Measurements from ENCODE around the gene CXCL6.

Gene CXCL6

GRCh38 chr4:73822389-73822788 is 14.1 kb upstream of the CXCL6 start:
- TF ChIP-seq, protein P1, sequence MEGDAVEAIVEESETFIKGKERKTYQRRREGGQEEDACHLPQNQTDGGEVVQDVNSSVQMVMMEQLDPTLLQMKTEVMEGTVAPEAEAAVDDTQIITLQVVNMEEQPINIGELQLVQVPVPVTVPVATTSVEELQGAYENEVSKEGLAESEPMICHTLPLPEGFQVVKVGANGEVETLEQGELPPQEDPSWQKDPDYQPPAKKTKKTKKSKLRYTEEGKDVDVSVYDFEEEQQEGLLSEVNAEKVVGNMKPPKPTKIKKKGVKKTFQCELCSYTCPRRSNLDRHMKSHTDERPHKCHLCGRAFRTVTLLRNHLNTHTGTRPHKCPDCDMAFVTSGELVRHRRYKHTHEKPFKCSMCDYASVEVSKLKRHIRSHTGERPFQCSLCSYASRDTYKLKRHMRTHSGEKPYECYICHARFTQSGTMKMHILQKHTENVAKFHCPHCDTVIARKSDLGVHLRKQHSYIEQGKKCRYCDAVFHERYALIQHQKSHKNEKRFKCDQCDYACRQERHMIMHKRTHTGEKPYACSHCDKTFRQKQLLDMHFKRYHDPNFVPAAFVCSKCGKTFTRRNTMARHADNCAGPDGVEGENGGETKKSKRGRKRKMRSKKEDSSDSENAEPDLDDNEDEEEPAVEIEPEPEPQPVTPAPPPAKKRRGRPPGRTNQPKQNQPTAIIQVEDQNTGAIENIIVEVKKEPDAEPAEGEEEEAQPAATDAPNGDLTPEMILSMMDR (conservative IDR thresholded peaks at IDR 0.05; ENCODE audit: control insufficient read depth, insufficient read depth, low read depth, low read length), result no peak
- DNase-seq (ENCODE audit: low read depth), result peak; percentile 60
- H3K4me3 ChIP-seq (ENCODE audit: control insufficient read depth, low read depth, low read length), result no peak overlapping the region

DNA sequence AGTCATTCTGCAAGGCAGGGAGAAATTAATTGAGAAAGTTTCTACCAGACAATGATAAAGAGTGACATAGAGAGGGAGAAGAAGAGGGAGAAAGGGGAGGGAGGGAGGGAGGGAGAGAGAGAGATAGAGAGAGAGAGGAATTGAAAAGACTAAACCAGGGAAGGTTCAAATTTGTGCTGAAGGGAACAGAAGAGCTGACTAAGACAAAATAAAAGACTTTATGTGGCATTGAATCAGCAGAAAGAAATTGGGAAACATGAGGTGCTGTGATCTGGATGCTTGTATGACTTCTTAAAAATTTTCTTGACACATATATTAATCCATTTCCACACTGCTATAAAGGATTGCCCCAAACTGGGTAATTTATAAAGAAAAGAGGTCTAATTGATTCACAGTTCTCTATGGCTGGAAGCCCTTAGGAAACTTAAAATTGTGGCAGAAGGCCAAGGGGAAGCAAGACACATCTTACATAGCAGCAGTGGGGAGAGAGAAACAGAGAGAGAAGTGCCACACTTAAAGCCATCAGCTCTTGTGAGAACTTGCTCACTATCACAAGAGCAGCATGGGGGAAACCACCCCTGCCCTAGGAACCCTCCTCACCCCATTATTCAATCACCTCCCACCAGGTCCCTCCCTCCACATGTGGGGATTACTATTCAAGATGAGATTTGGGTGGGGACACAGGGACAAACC is 13.5 kb upstream of the CXCL6 start:
- TF ChIP-seq, protein P1 (conservative IDR thresholded peaks at IDR 0.05; ENCODE audit: control insufficient read depth, insufficient read depth, low read depth, low read length), result no peak
- DNase-seq (ENCODE audit: low read depth), result peak; percentile 50
- no peak overlapping the region for H3K4me3 ChIP-seq (ENCODE audit: control insufficient read depth, low read depth, low read length)

GRCh38 chr4:73823760-73824159 is 12.7 kb upstream of the CXCL6 start:
- H3K4me3 ChIP-seq (ENCODE audit: control insufficient read depth, low read depth, low read length), result no peak overlapping the region
- DNase-seq (ENCODE audit: low read depth), result no peak
- TF ChIP-seq, protein P1 (conservative IDR thresholded peaks at IDR 0.05; ENCODE audit: control insufficient read depth, insufficient read depth, low read depth, low read length), result no peak

DNA sequence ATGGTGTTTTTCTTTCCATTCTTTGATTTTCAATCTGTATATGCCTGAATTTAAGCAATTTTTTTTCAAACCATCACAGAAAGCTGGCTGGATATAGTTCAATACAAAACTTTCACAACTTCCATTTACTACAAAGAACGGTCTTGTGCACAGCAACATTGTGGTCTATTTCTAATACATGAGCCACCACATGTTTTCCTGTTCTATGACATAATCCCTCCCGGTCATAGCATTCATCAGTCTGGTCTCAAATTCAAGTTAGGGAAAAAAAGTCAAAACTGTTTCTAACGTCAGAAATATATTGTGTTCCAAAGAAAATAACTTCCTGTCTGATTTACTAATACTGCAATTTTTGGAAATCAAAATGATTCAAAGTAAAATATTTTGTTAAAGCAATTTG is 7.5 kb upstream of the CXCL6 start:
- no peak overlapping the region for H3K4me3 ChIP-seq (ENCODE audit: control insufficient read depth, low read depth, low read length)
- TF ChIP-seq, protein P1 (conservative IDR thresholded peaks at IDR 0.05; ENCODE audit: control insufficient read depth, insufficient read depth, low read depth, low read length), result no peak
- peak; percentile 81 for DNase-seq (ENCODE audit: low read depth)

GRCh38 chr4:73831569-73831968 is 4.9 kb upstream of the CXCL6 start:
- no peak overlapping the region for H3K4me3 ChIP-seq (ENCODE audit: control insufficient read depth, low read depth, low read length)
- TF ChIP-seq, protein P1 (conservative IDR thresholded peaks at IDR 0.05; ENCODE audit: control insufficient read depth, insufficient read depth, low read depth, low read length), result no peak
- DNase-seq (ENCODE audit: low read depth), result no peak

DNA sequence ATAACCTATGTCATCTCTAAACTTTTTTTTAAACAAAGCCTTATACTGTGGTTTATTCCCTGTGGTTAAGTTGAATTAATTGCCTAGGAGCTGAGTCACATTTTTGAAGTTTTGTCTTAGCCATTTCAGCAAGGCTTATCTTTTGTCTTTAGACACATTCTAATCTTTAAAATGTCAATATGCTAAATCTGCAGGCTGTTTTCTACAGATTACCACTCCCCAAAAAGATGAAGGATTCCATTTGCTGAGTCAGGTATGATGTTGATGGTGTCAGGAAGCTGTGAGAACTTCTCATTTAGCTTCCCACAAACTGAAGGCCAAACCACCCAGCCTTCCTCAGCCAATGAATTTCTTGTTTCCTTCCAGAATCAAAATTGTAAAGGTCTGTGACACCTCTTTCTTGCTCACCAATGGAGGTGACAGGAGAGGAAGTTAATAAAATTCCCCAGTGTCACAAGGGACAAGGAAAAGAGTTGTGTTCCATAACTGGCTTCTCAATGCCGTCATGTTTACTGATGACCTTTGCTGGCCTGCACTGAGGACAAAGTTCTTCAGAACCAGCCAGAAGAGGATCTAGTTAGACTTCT is 3.7 kb upstream of the CXCL6 start:
- peak; percentile 68 for DNase-seq (ENCODE audit: low read depth)
- TF ChIP-seq, protein P1 (conservative IDR thresholded peaks at IDR 0.05; ENCODE audit: control insufficient read depth, insufficient read depth, low read depth, low read length), result no peak
- H3K4me3 ChIP-seq (ENCODE audit: control insufficient read depth, low read depth, low read length), result no peak overlapping the region

All from fibroblast of mammary gland (primary cell).